ENCODE measurements around the gene RWDD2A. TPM values are rescaled to one million over a fixed set of nuclear protein-coding genes. Genes with fewer than 3 reads are reported as not detected.
"Not testable (repeated sequence)": the region's sequence is repeated elsewhere in the genome, so short reads cannot be mapped to it uniquely, and the experiment has no call there.

RWDD2A gene
- total RNA-seq, 1 donor from 2014 or later, result 1.8 TPM

- TF ChIP-seq CTCF (IDR thresholded peaks at IDR 0.05), result no peak
- H3K27me3 Mint-ChIP-seq, result no peaks in the 10 kb centered on the region
- H3K4me1 Mint-ChIP-seq, result peaks cover 18% of the 10 kb centered on the region
- no peak overlapping the region for H3K27ac Mint-ChIP-seq
- intact Hi-C loops (cut with micrococcal nuclease), result no loop called here
- ATAC-seq (ENCODE audit: low read depth), result no peak
- CTCF ChIA-PET, result interaction anchor here (1.4 to 3.5 kb wide), 2 partner anchors 121 to 123 kb away, joined by 5 to 9 read pairs; partner anchors contain the start of genes DOP1A and UBE3D
- H3K9me3 Mint-ChIP-seq, result no peaks in the 10 kb centered on the region
- peaks cover 45% of the 10 kb centered on the region for H3K36me3 Mint-ChIP-seq (ENCODE audit: low read depth)
- no peak for DNase-seq
- POLR2A ChIA-PET, result interaction anchor here (1.1 kb wide), 1 partner anchor 123 kb away, joined by 3 read pairs; the partner anchor contains the start of gene UBE3D
- H3K4me3 Mint-ChIP-seq, result no peak overlapping the region
These were observed 4.7 kb upstream of the RWDD2A start for GRCh38 chr6:83188501-83188900.

- Mint-ChIP-seq H3K9me3 (no peaks in the 10 kb centered on the region), H3K27me3 (no peaks in the 10 kb centered on the region), H3K36me3 (ENCODE audit: low read depth) (peaks cover 26% of the 10 kb centered on the region), H3K4me3 (no peak overlapping the region), H3K27ac (no peak overlapping the region), H3K4me1 (peaks cover 25% of the 10 kb centered on the region)
- POLR2A ChIA-PET, result no interaction called here
- CTCF ChIA-PET, result interaction anchor here (3.5 kb wide), 1 partner anchor 125 kb away, joined by 9 read pairs; the partner anchor contains the start of gene UBE3D
- DNase-seq (no peak), ATAC-seq (ENCODE audit: low read depth) (no peak)
- no peak for TF ChIP-seq CTCF (IDR thresholded peaks at IDR 0.05)
- intact Hi-C loops (cut with micrococcal nuclease), result loop anchor here (5.0 to 10.0 kb wide), 2 partner anchors 664 to 1438 kb away; partner anchors contain the start of genes CYB5R4, RIPPLY2 and TENT5A
These were observed 2.5 kb upstream of the RWDD2A start for GRCh38 chr6:83190626-83191025.

DNA sequence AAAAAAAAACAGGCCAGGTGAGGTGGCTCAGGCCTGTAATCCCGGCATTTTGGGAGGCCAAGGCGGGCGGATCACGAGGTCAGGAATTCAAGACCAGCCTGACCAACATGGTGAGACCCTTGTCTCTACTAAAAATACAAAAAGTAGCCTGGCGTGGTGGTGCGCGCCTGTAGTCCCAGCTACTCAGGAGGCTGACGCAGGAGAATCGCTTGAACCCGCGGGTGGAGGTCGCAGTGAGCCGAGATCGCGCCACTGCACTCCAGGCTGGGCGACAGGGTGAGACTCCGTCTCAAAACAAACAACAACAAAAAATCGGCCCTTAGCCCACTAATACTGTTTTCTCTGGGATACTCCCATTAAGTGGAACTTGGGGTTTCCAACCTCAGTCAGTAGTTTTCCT lies 1.2 kb upstream of the RWDD2A start:
- intact Hi-C loops (cut with micrococcal nuclease), result loop anchor here (2.0 to 10.0 kb wide), 3 partner anchors 663 to 1440 kb away; partner anchors contain the start of genes CEP162, CYB5R4, RIPPLY2 and TENT5A

GRCh38 chr6:83192456-83192855 lies 701 bp upstream of the RWDD2A start:
- H3K27ac Mint-ChIP-seq, result peak overlapping the region; percentile 91
- POLR2A ChIA-PET, result interaction anchor here (0.7 kb wide), 1 partner anchor 126 kb away, joined by 10 read pairs; no protein-coding TSS in a partner anchor
- no peak for TF ChIP-seq CTCF (IDR thresholded peaks at IDR 0.05)
- H3K9me3 Mint-ChIP-seq, result no peaks in the 10 kb centered on the region
- ATAC-seq (ENCODE audit: low read depth) (no peak), DNase-seq (no peak)
- H3K4me3 Mint-ChIP-seq, result peak overlapping the region; percentile 96
- CTCF ChIA-PET, result no interaction called here
- peaks cover 31% of the 10 kb centered on the region for H3K4me1 Mint-ChIP-seq
- intact Hi-C loops (cut with micrococcal nuclease), result loop anchor here (2.0 to 10.0 kb wide), 3 partner anchors 662 to 1440 kb away; partner anchors contain the start of genes CEP162, CYB5R4, RIPPLY2 and TENT5A
- peaks cover 18% of the 10 kb centered on the region for H3K36me3 Mint-ChIP-seq (ENCODE audit: low read depth)
- no peaks in the 10 kb centered on the region for H3K27me3 Mint-ChIP-seq

More for the DNA sequence above, 1.2 kb upstream of the RWDD2A start:
- Mint-ChIP-seq H3K4me3 (peak overlapping the region; percentile 96), H3K4me1 (peaks cover 31% of the 10 kb centered on the region), H3K36me3 (ENCODE audit: low read depth) (peaks cover 18% of the 10 kb centered on the region)
- CTCF ChIA-PET; H3K27me3 Mint-ChIP-seq; ATAC-seq (ENCODE audit: low read depth); H3K27ac Mint-ChIP-seq; H3K9me3 Mint-ChIP-seq; DNase-seq: not testable (repeated sequence)
- POLR2A ChIA-PET, result interaction anchor here (0.7 kb wide), 1 partner anchor 126 kb away, joined by 10 read pairs; no protein-coding TSS in a partner anchor

- CTCF ChIA-PET, result interaction anchor here (0.9 to 1.3 kb wide), 4 partner anchors 21 to 128 kb away, joined by 3 to 5 read pairs (median 3); partner anchors contain the start of genes DOP1A and UBE3D
- peaks cover 11% of the 10 kb centered on the region for H3K36me3 Mint-ChIP-seq (ENCODE audit: low read depth)
- peak overlapping the region; percentile 37 for H3K27ac Mint-ChIP-seq
- ATAC-seq (ENCODE audit: low read depth), result no peak
- H3K27me3 Mint-ChIP-seq, result no peaks in the 10 kb centered on the region
- peak overlapping the region; percentile 96 for H3K4me3 Mint-ChIP-seq
- TF ChIP-seq CTCF (IDR thresholded peaks at IDR 0.05), result no peak
- peaks cover 33% of the 10 kb centered on the region for H3K4me1 Mint-ChIP-seq
- intact Hi-C loops (cut with micrococcal nuclease), result loop anchor here (1.0 to 10.0 kb wide), 6 partner anchors 21 to 1442 kb away; partner anchors contain the start of genes CEP162, CYB5R4, DOP1A and IBTK
- peak; percentile 25 for DNase-seq
- H3K9me3 Mint-ChIP-seq, result no peaks in the 10 kb centered on the region
- POLR2A ChIA-PET, result interaction anchor here (0.6 to 1.1 kb wide), 5 partner anchors 10 to 948 kb away, joined by 3 to 4 read pairs (median 4); partner anchors contain the start of genes DOP1A and UBE3D
These were observed 800 bp downstream of the RWDD2A start for GRCh38 chr6:83193747-83194566.

Data from activated B cell treated with CpG ODN at 0.5 μM for 24 hours (primary cell).